LHCN-M2 (cell line): ENCODE data around the gene ENO3. TPM values are rescaled to one million over a fixed set of nuclear protein-coding genes. Genes with fewer than 3 reads are reported as not detected.

Source experiments
- total RNA-seq: library from RNA; depleted of rRNA; stranded (reverse); fragments of >200 nt; gene quantifications from 2 replicates; pipeline ENCODE4 v1.2.3, GENCODE V29; 2014; rRNA removed

Gene ENO3
- total RNA-seq, 1 experiment from 2014 or later = 7.9 TPM

Other genes with a start within 250 kb of the ENO3 start
- 19.0 and 22.4 TPM in 2 replicates for gene PELP1, start 247.0 kb upstream of the ENO3 start, total RNA-seq
- 9.0 and 12.6 TPM in 2 replicates for gene ARRB2, start 240.5 kb upstream of the ENO3 start, total RNA-seq
- gene MED11, start 219.7 kb upstream of the ENO3 start, total RNA-seq = 16.0 and 23.6 TPM in 2 replicates
- 0.06 TPM in 1 of 2 replicates, not detected in the other for gene ZMYND15, start 211.3 kb upstream of the ENO3 start, total RNA-seq
- 0.29 and 0.58 TPM in 2 replicates for gene CXCL16, start 211.2 kb upstream of the ENO3 start, total RNA-seq
- not detected in 2 replicates for gene TM4SF5, start 179.2 kb upstream of the ENO3 start, total RNA-seq
- 0.17 and 0.38 TPM in 2 replicates for gene VMO1, start 164.8 kb upstream of the ENO3 start, total RNA-seq
- not detected in 2 replicates for gene GLTPD2, start 162.2 kb upstream of the ENO3 start, total RNA-seq
- 165 and 204 TPM in 2 replicates for gene PSMB6, start 155.0 kb upstream of the ENO3 start, total RNA-seq
- gene PLD2, start 144.0 kb upstream of the ENO3 start, total RNA-seq = 13.6 and 15.3 TPM in 2 replicates
- 26.7 and 33.6 TPM in 2 replicates for gene MINK1, start 117.8 kb upstream of the ENO3 start, total RNA-seq
- gene C17orf107, start 51.6 kb upstream of the ENO3 start, total RNA-seq = under 0.01 and 0.06 TPM in 2 replicates
- gene CHRNE, start 48.0 kb upstream of the ENO3 start, total RNA-seq = 0.19 TPM in 1 of 2 replicates, not detected in the other
- gene GP1BA, start 18.8 kb upstream of the ENO3 start, total RNA-seq = not detected in 2 replicates
- gene SLC25A11, start 11.1 kb upstream of the ENO3 start, total RNA-seq = 92.3 and 93.5 TPM in 2 replicates
- gene RNF167, start 10.9 kb upstream of the ENO3 start, total RNA-seq = 34.4 and 38.2 TPM in 2 replicates
- 1,610 and 1,782 TPM in 2 replicates for gene PFN1, start 2.6 kb upstream of the ENO3 start, total RNA-seq
- gene SPAG7, start 16.7 kb downstream of the ENO3 start, total RNA-seq = 69.6 and 75.0 TPM in 2 replicates
- gene CAMTA2, start 36.6 kb downstream of the ENO3 start, total RNA-seq = 12.4 and 13.2 TPM in 2 replicates
- gene INCA1, start 46.4 kb downstream of the ENO3 start, total RNA-seq = 0.34 and 0.64 TPM in 2 replicates
- gene KIF1C, start 46.8 kb downstream of the ENO3 start, total RNA-seq = 75.9 and 82.0 TPM in 2 replicates
- gene SLC52A1, start 84.3 kb downstream of the ENO3 start, total RNA-seq = 0.06 TPM in 1 of 2 replicates, not detected in the other
- 0.06 and 0.17 TPM in 2 replicates for gene ZFP3, start 127.3 kb downstream of the ENO3 start, total RNA-seq
- gene ZNF232, start 160.8 kb downstream of the ENO3 start, total RNA-seq = 7.8 and 7.9 TPM in 2 replicates
- under 0.01 TPM in 1 of 2 replicates, not detected in the other for gene USP6, start 164.9 kb downstream of the ENO3 start, total RNA-seq
- 3.5 and 7.6 TPM in 2 replicates for gene ZNF594, start 240.7 kb downstream of the ENO3 start, total RNA-seq